Measurements from ENCODE around the gene REXO1. TPM values are rescaled to one million over a fixed set of nuclear protein-coding genes. Genes with fewer than 3 reads are reported as not detected.

REXO1 gene
- polyA plus RNA-seq, 1 experiment: 11.0 TPM

DNA sequence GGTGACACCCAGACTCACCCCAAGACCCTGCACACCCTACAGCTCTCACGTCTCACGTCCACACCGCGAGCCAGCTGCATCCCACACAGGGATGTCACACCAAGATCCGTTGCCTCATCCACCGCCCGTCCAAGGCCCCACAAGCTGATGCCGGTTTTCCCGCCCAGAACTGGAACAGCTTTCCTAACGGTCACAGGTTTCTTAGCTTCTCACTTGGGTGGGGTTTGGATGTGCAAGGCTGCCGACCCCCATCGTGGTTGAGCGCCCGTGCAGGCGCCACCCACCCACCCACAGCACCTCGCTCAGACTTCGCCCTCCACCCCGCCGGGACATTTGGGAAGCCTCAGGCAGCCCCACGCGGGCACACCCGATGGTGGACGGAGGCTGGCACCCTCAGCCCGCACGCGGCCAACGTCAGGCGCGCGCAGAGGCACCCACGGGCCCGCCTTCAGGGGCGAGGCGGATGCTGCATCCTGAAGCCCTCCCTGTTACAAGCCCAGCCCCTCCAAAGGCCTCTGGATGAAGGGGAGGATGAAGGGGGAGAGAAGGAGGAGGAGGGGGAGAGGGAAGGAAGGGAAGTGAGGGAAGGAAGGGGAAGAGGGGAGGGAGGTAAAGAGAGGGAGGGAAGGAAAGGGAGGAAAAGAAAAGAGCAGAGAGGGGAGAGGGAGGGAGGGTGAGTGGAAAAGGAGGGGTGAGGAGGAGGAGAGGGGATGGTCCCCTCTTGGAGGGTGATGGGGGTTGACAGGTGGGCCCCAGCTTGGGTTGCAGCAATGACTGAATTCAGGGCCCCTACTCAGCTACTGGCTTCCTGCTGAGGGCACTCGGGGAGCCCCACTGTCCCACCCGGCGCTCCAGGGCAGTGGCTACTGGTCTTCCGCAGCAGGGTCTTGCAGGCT lies 82.1 kb downstream of the REXO1 start:
- Histone ChIP-seq H3K27me3 (ENCODE audit: control insufficient read depth, insufficient read depth, low read length) (peaks cover 48% of the 10 kb centered on the region), H3K36me3 (ENCODE audit: control insufficient read depth, insufficient read depth, low read length) (no peaks in the 10 kb centered on the region), H3K4me3 (ENCODE audit: low read depth, low read length) (no peak overlapping the region)
- ChIA-PET CTCF (interaction anchor here (0.6 to 5.8 kb wide), 23 partner anchors 15 to 257 kb away, joined by 3 to 87 read pairs (median 4); no protein-coding TSS in a partner anchor), POLR2A (no interaction called here)
- DNase-seq (ENCODE audit: low read depth): no peak
- TF ChIP-seq, protein P1, sequence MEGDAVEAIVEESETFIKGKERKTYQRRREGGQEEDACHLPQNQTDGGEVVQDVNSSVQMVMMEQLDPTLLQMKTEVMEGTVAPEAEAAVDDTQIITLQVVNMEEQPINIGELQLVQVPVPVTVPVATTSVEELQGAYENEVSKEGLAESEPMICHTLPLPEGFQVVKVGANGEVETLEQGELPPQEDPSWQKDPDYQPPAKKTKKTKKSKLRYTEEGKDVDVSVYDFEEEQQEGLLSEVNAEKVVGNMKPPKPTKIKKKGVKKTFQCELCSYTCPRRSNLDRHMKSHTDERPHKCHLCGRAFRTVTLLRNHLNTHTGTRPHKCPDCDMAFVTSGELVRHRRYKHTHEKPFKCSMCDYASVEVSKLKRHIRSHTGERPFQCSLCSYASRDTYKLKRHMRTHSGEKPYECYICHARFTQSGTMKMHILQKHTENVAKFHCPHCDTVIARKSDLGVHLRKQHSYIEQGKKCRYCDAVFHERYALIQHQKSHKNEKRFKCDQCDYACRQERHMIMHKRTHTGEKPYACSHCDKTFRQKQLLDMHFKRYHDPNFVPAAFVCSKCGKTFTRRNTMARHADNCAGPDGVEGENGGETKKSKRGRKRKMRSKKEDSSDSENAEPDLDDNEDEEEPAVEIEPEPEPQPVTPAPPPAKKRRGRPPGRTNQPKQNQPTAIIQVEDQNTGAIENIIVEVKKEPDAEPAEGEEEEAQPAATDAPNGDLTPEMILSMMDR (IDR thresholded peaks at IDR 0.05; ENCODE audit: insufficient read depth, low read depth, low read length): no peak

Other genes starting within 250 kb of the REXO1 start
- 177 and 213 TPM in 2 replicates for gene UQCR11, start 243.0 kb downstream of the REXO1 start, polyA plus RNA-seq (2011; rRNA removed)
- gene TCF3, start 195.9 kb downstream of the REXO1 start, polyA plus RNA-seq (2011; rRNA removed): 32.6 and 49.8 TPM in 2 replicates
- gene ONECUT3, start 95.0 kb downstream of the REXO1 start, polyA plus RNA-seq (2011; rRNA removed): not detected in 2 replicates
- gene ATP8B3, start 36.2 kb downstream of the REXO1 start, polyA plus RNA-seq (2011; rRNA removed): 2.7 and 4.6 TPM in 2 replicates
- 3.7 and 5.7 TPM in 2 replicates for gene KLF16, start 15.1 kb upstream of the REXO1 start, polyA plus RNA-seq (2011; rRNA removed)
- gene ABHD17A, start 37.0 kb upstream of the REXO1 start, polyA plus RNA-seq (2011; rRNA removed): 34.3 and 48.8 TPM in 2 replicates
- 0.56 and 0.64 TPM in 2 replicates for gene ADAT3, start 56.9 kb upstream of the REXO1 start, polyA plus RNA-seq (2011; rRNA removed)
- gene SCAMP4, start 56.9 kb upstream of the REXO1 start, polyA plus RNA-seq (2011; rRNA removed): 6.2 and 13.2 TPM in 2 replicates
- gene CSNK1G2, start 92.7 kb upstream of the REXO1 start, polyA plus RNA-seq (2011; rRNA removed): 26.1 and 48.1 TPM in 2 replicates
- gene BTBD2, start 167.2 kb upstream of the REXO1 start, polyA plus RNA-seq (2011; rRNA removed): 22.3 and 39.3 TPM in 2 replicates
- gene MKNK2, start 202.8 kb upstream of the REXO1 start, polyA plus RNA-seq (2011; rRNA removed): 71.9 and 108 TPM in 2 replicates
- 34.5 and 50.5 TPM in 2 replicates for gene MOB3A, start 247.8 kb upstream of the REXO1 start, polyA plus RNA-seq (2011; rRNA removed)
- gene IZUMO4, start 248.4 kb upstream of the REXO1 start, polyA plus RNA-seq (2011; rRNA removed): 0.76 and 1.3 TPM in 2 replicates

Measured in BJ (cell line).